OCI-LY3 (cell line): ENCODE measurements around the gene FOXL1.

Experiments
- EZH2phosphoT487 ChIP-seq: fragments of 200-600 bp; shearing (Covaris generic); IDR thresholded peaks from 2 replicates; pipeline ENCODE4 v1.6.1; 2018; ENCODE audit warnings: antibody characterized with exemption, mixed run types, low read depth
- TF ChIP-seq, protein P1 (sequence below): fragments of 200-600, 300-600 bp; sonication (generic); IDR thresholded peaks from 2 replicates; pipeline ENCODE4 v1.5.1; 2014; ENCODE audit warnings: antibody characterized with exemption, low read length, low read depth

DNA sequence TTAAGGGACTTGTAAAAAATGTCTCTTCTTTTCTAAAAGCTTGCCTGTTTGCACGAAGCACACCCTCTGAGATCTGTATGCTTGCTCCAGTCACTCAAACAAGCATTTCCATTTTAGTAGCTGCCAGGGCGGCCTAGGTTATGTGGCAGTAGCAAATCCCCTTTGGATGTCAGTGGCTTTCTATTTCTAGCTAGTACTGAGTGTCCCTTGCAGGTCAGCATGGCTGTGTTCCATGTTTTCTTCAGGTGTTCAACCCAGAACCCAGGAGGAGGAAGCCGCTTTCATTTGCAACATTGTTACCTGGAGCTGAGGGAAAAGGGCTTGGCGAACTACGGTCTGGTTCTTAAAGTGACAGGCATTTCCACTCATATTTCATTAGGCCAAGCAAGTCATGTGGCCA, 36.4 kb downstream of the FOXL1 start:
- TF ChIP-seq, protein P1, sequence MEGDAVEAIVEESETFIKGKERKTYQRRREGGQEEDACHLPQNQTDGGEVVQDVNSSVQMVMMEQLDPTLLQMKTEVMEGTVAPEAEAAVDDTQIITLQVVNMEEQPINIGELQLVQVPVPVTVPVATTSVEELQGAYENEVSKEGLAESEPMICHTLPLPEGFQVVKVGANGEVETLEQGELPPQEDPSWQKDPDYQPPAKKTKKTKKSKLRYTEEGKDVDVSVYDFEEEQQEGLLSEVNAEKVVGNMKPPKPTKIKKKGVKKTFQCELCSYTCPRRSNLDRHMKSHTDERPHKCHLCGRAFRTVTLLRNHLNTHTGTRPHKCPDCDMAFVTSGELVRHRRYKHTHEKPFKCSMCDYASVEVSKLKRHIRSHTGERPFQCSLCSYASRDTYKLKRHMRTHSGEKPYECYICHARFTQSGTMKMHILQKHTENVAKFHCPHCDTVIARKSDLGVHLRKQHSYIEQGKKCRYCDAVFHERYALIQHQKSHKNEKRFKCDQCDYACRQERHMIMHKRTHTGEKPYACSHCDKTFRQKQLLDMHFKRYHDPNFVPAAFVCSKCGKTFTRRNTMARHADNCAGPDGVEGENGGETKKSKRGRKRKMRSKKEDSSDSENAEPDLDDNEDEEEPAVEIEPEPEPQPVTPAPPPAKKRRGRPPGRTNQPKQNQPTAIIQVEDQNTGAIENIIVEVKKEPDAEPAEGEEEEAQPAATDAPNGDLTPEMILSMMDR: no peak
- TF ChIP-seq EZH2phosphoT487: no peak
